OCI-LY7 (cell line): Measurements from ENCODE around the gene KIF17. TPM values are rescaled to one million over a fixed set of nuclear protein-coding genes. Genes with fewer than 3 reads are reported as not detected.

ENCODE experiments used
- BruUV-seq: library from RNA; stranded (reverse); fragments of 400-500 nt; replicated peaks from 2 replicates; lab custom pipeline; 2021; lab: Mats Ljungman, UMichigan
- CTCF ChIA-PET: fragments of 300-600 bp; sonication (Branson Sonifier 250); formaldehyde crosslinking; loops from one replicate; lab custom pipeline; 2022; ENCODE audit warnings: antibody characterized with exemption; ENCODE audit not compliant: unreplicated experiment; lab: Charles Lee
- POLR2A ChIA-PET: fragments of 300-600 bp; sonication (Branson Sonifier 250); formaldehyde crosslinking; loops from one replicate; lab custom pipeline; 2022; ENCODE audit warnings: antibody characterized with exemption; lab: Charles Lee
- DNase-seq: peaks from one replicate; pipeline ENCODE4 v3.0.0-alpha.2; 2015; ENCODE audit warnings: low spot score
- H2AFZ ChIP-seq: fragments of 200-600 bp; sonication (generic), shearing (Covaris generic); 2 replicates; pipeline ENCODE4 v1.6.1; 2014; ENCODE audit warnings: mild to moderate bottlenecking, antibody characterized with exemption, low read length, moderate library complexity
- H3K27ac ChIP-seq: fragments of 200-600 bp; sonication (generic); 2 replicates; pipeline ENCODE4 v1.5.1; 2014; ENCODE audit warnings: mixed run types, low read depth, mild to moderate bottlenecking, moderate library complexity, low read length, inconsistent platforms; ENCODE audit not compliant: poor library complexity, severe bottlenecking
- H3K36me3 ChIP-seq: fragments of 200-600 bp; sonication (generic); 2 replicates; pipeline ENCODE4 v1.6.1; 2014; ENCODE audit warnings: mild to moderate bottlenecking, antibody characterized with exemption, low read length, moderate library complexity, mixed read lengths; ENCODE audit not compliant: insufficient read depth
- H3K4me1 ChIP-seq: fragments of 200-600 bp; sonication (generic); 2 replicates; pipeline ENCODE4 v1.5.1; 2014; ENCODE audit warnings: mild to moderate bottlenecking, low read length; ENCODE audit not compliant: insufficient read depth, poor library complexity, severe bottlenecking
- H3K4me2 ChIP-seq: fragments of 200-600 bp; sonication (generic); 2 replicates; pipeline ENCODE4 v1.6.1; 2014; ENCODE audit warnings: mild to moderate bottlenecking, low read length
- H3K4me3 ChIP-seq: fragments of 200-600 bp; sonication (generic); 2 replicates; pipeline ENCODE4 v1.5.1; 2014; ENCODE audit warnings: mild to moderate bottlenecking, low read depth, low read length; ENCODE audit not compliant: poor library complexity, severe bottlenecking
- H3K79me2 ChIP-seq: fragments of 200-600 bp; sonication (generic); 2 replicates; pipeline ENCODE4 v1.6.1; 2016; ENCODE audit warnings: low read depth, mild to moderate bottlenecking, low read length, moderate library complexity, mixed read lengths; ENCODE audit not compliant: insufficient read depth
- H3K9me2 ChIP-seq: fragments of 200-600 bp; sonication (generic); 2 replicates; pipeline ENCODE4 v1.6.1; 2016; ENCODE audit warnings: mild to moderate bottlenecking, low read length, mixed read lengths; ENCODE audit not compliant: insufficient read depth
- H3K9me3 ChIP-seq: fragments of 200-600 bp; sonication (generic); 2 replicates; pipeline ENCODE4 v1.6.1; 2014; ENCODE audit warnings: mild to moderate bottlenecking, mixed run types, low read length, mixed read lengths
- H4K20me1 ChIP-seq: fragments of 200-600 bp; sonication (generic); 2 replicates; pipeline ENCODE4 v1.6.1; 2014; ENCODE audit warnings: mild to moderate bottlenecking, antibody characterized with exemption, low read length, moderate library complexity, mixed read lengths; ENCODE audit not compliant: insufficient read depth
- EZH2phosphoT487 ChIP-seq: fragments of 200-600 bp; sonication (generic); IDR thresholded peaks from 2 replicates; pipeline ENCODE4 v1.6.1; 2018; ENCODE audit warnings: low read depth, borderline replicate concordance, mild to moderate bottlenecking, mixed run types, antibody characterized with exemption, low read length, moderate library complexity, mixed read lengths
- intact Hi-C: fragments of 100-400 bp; cut with micrococcal nuclease; formaldehyde crosslinking; loops from one replicate; pipeline ENCODE4 v1.10.0; 2022; ENCODE audit not compliant: unreplicated experiment
- total RNA-seq, 2 experiments: library from RNA; depleted of rRNA in 1 of 2; stranded (reverse); fragments of >200 nt in 1 of 2; shearing (Covaris generic) in 1 of 2; gene quantifications; 2 replicates each; pipeline ENCODE4 v1.2.3, GENCODE V29; 2014 to 2022
- TF ChIP-seq, protein P1 (sequence below): fragments of 200-600 bp; sonication (generic); conservative IDR thresholded peaks from 2 replicates; pipeline ENCODE4 v1.5.1; 2014; ENCODE audit warnings: mild to moderate bottlenecking, antibody characterized with exemption, low read length, moderate library complexity, mixed read lengths

Gene KIF17
- total RNA-seq, 2 experiments from 2014 or later: 1.1 TPM; not detected in 1

DNA sequence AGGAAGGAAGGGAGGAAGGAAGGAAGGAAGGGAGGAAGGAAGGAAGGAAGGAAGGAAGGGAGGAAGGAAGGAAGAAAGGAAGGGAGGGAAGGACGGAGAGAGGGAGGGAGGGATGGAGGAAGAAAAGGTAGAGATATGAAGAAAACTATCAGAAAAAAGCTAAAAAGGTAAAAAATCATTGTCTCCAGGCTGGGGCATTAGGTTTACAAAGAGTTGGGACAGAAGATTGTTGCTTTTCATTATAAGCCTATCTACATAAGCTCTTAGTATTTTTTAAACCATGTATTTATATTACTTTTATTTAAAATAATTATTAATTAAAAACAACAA lies 91.7 kb downstream of the KIF17 start:
- TF ChIP-seq, protein P1, sequence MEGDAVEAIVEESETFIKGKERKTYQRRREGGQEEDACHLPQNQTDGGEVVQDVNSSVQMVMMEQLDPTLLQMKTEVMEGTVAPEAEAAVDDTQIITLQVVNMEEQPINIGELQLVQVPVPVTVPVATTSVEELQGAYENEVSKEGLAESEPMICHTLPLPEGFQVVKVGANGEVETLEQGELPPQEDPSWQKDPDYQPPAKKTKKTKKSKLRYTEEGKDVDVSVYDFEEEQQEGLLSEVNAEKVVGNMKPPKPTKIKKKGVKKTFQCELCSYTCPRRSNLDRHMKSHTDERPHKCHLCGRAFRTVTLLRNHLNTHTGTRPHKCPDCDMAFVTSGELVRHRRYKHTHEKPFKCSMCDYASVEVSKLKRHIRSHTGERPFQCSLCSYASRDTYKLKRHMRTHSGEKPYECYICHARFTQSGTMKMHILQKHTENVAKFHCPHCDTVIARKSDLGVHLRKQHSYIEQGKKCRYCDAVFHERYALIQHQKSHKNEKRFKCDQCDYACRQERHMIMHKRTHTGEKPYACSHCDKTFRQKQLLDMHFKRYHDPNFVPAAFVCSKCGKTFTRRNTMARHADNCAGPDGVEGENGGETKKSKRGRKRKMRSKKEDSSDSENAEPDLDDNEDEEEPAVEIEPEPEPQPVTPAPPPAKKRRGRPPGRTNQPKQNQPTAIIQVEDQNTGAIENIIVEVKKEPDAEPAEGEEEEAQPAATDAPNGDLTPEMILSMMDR: no peak
- TF ChIP-seq EZH2phosphoT487: no peak

GRCh38 chr1:20625176-20626097 lies 92.4 kb downstream of the KIF17 start:
- ChIA-PET POLR2A (no interaction called here), CTCF (no interaction called here)
- 0 out of 2 replicates have a peak, but pooled peaks cover 10% of the 10 kb centered on the region for H3K9me3 ChIP-seq
- H4K20me1 ChIP-seq: no peaks in the 10 kb centered on the region
- TF ChIP-seq, protein P1: no peak
- TF ChIP-seq EZH2phosphoT487: no peak
- H3K4me3 ChIP-seq: no peak overlapping the region
- H3K9me2 ChIP-seq: no peaks in the 10 kb centered on the region
- H3K27ac ChIP-seq: no peak overlapping the region
- H3K4me1 ChIP-seq: no peaks in the 10 kb centered on the region
- no peaks in the 10 kb centered on the region for H3K79me2 ChIP-seq
- no TSS peak for BruUV-seq
- no peaks in the 10 kb centered on the region for H3K36me3 ChIP-seq
- DNase-seq: no peak
- no peak overlapping the region for H3K4me2 ChIP-seq
- H2AFZ ChIP-seq: no peak overlapping the region
- intact Hi-C loops: no loop called here

More for the DNA sequence above, 91.7 kb downstream of the KIF17 start:
- Histone ChIP-seq H3K9me3 (0 out of 2 replicates have a peak, but pooled peaks cover 10% of the 10 kb centered on the region), H3K4me3 (no peak overlapping the region), H3K79me2 (no peaks in the 10 kb centered on the region), H3K4me1 (no peaks in the 10 kb centered on the region), H2AFZ (no peak overlapping the region), H4K20me1 (no peaks in the 10 kb centered on the region), H3K36me3 (no peaks in the 10 kb centered on the region), H3K27ac (no peak overlapping the region), H3K4me2 (no peak overlapping the region), H3K9me2 (no peaks in the 10 kb centered on the region)
- ChIA-PET CTCF (no interaction called here), POLR2A (no interaction called here)
- no peak for DNase-seq
- intact Hi-C loops: no loop called here
- BruUV-seq: no TSS peak

DNA sequence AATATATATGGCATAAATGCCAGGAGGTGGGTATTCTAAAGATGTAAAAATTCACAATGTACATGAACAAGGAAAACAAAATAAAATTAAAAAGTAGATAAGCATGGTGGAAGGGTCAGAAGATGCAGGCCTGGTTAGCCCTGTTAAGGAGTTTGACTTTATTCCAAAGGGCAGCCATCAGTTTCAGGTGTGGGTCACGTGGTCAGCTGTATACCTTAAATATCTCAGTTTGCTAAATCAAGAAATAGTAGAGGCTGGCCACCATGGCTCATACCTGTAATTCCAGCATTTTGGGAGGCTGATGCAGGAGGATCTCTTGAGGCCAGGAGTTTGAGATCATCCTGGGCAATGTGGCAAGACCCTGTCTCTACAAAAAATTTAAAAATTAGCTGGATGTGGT lies 93.1 kb downstream of the KIF17 start:
- Histone ChIP-seq H3K79me2 (no peaks in the 10 kb centered on the region), H4K20me1 (no peaks in the 10 kb centered on the region), H3K36me3 (no peaks in the 10 kb centered on the region), H3K4me1 (no peaks in the 10 kb centered on the region), H3K4me2 (no peak overlapping the region), H3K9me3 (0 out of 2 replicates have a peak, but pooled peaks cover 10% of the 10 kb centered on the region), H3K9me2 (no peaks in the 10 kb centered on the region), H2AFZ (no peak overlapping the region), H3K27ac (no peak overlapping the region), H3K4me3 (no peak overlapping the region)
- no TSS peak for BruUV-seq
- ChIA-PET CTCF (no interaction called here), POLR2A (no interaction called here)
- intact Hi-C loops: no loop called here
- TF ChIP-seq, protein P1: no peak
- TF ChIP-seq EZH2phosphoT487: no peak
- DNase-seq: no peak
